Stimulated activated CD8-positive, alpha-beta memory T cell treated with anti-CD3 and anti-CD28 coated beads, Interleukin-12 subunit alpha, Interleukin-12 subunit beta, amount 100 ng/mL, for 1 hour (primary cell): ENCODE results near the gene GRM8.

Experiments
- DNase-seq: peaks from one replicate; pipeline ENCODE4 v3.0.0-alpha.2; 2020; ENCODE audit warnings: low read depth

GRM8 gene

GRCh38 chr7:127230192-127230925 lies 22.4 kb downstream of the GRM8 start:
- DNase-seq, result no peak

GRCh38 chr7:127226685-127227374 lies 25.9 kb downstream of the GRM8 start:
- no peak for DNase-seq

GRCh38 chr7:127221731-127222130 lies 31.0 kb downstream of the GRM8 start:
- DNase-seq, result no peak

- DNase-seq, result no peak
Measured at GRCh38 chr7:127214956-127215718, 37.6 kb downstream of the GRM8 start.

GRCh38 chr7:127209886-127210285 lies 42.9 kb downstream of the GRM8 start:
- no peak for DNase-seq

GRCh38 chr7:127208860-127209259 lies 43.9 kb downstream of the GRM8 start:
- DNase-seq, result no peak

- no peak for DNase-seq
Measured at GRCh38 chr7:127208351-127208750, 44.4 kb downstream of the GRM8 start.

GRCh38 chr7:127207806-127208205 lies 44.9 kb downstream of the GRM8 start:
- DNase-seq, result no peak

- DNase-seq, result no peak
Measured at GRCh38 chr7:127207230-127207629, 45.5 kb downstream of the GRM8 start.

- DNase-seq, result no peak
Measured at GRCh38 chr7:127194571-127194970, 58.2 kb downstream of the GRM8 start.

GRCh38 chr7:127189886-127190285 lies 62.9 kb downstream of the GRM8 start:
- no peak for DNase-seq

GRCh38 chr7:127189074-127189473 lies 63.7 kb downstream of the GRM8 start:
- DNase-seq, result no peak

GRCh38 chr7:127187740-127188139 lies 65.0 kb downstream of the GRM8 start:
- no peak for DNase-seq

GRCh38 chr7:127186686-127187085 lies 66.1 kb downstream of the GRM8 start:
- DNase-seq, result no peak

GRCh38 chr7:127177156-127177555 lies 75.6 kb downstream of the GRM8 start:
- no peak for DNase-seq

GRCh38 chr7:127162366-127162765 lies 90.4 kb downstream of the GRM8 start:
- DNase-seq, result no peak

GRCh38 chr7:127158659-127159058 lies 94.1 kb downstream of the GRM8 start:
- DNase-seq, result no peak

- DNase-seq, result no peak
Measured at GRCh38 chr7:127154958-127155357, 97.8 kb downstream of the GRM8 start.

- DNase-seq, result no peak
Measured at GRCh38 chr7:127154101-127154500, 98.6 kb downstream of the GRM8 start.

- no peak for DNase-seq
Measured at GRCh38 chr7:127153315-127153714, 99.4 kb downstream of the GRM8 start.

- DNase-seq, result no peak
Measured at GRCh38 chr7:127152423-127152822, 100.3 kb downstream of the GRM8 start.

- no peak for DNase-seq
Measured at GRCh38 chr7:127151379-127151778, 101.4 kb downstream of the GRM8 start.

- DNase-seq, result no peak
Measured at GRCh38 chr7:127150543-127150942, 102.2 kb downstream of the GRM8 start.
